ENCODE measurements around the gene IFI27L1.

- TF ChIP-seq POLR2AphosphoS5 (IDR thresholded peaks at IDR 0.05) = no peak
- TF ChIP-seq RAD21 (conservative IDR thresholded peaks at IDR 0.05) = no peak
- TF ChIP-seq CTCF (IDR thresholded peaks at IDR 0.05; ENCODE audit: poor library complexity, severe bottlenecking) = no peak
- no peak for TF ChIP-seq EP300 (conservative IDR thresholded peaks at IDR 0.05; ENCODE audit: poor library complexity, severe bottlenecking)
- no peak for TF ChIP-seq TAF1 (IDR thresholded peaks at IDR 0.05; ENCODE audit: low read depth)
- no peak for TF ChIP-seq EZH2 (IDR thresholded peaks at IDR 0.05; ENCODE audit: borderline replicate concordance, insufficient read depth, low read length, poor library complexity, severe bottlenecking)
- no peak for TF ChIP-seq SMC3 (conservative IDR thresholded peaks at IDR 0.05; ENCODE audit: poor library complexity)
- no peak for TF ChIP-seq REST (IDR thresholded peaks at IDR 0.05; ENCODE audit: borderline replicate concordance)
Measured at GRCh38 chr14:94031883-94032279, 49.2 kb upstream of the IFI27L1 start.

Data from neural cell (in vitro differentiated cells).